GM21825 (cell line): ENCODE measurements around the gene AGAP3.

Experiments
- ATAC-seq: cut with Tn5 transposase; IDR thresholded peaks from one replicate; pipeline ENCODE4 v1.9.1; 2021; ENCODE audit warnings: mild to moderate bottlenecking, moderate library complexity; ENCODE audit not compliant: unreplicated experiment

AGAP3 gene

DNA sequence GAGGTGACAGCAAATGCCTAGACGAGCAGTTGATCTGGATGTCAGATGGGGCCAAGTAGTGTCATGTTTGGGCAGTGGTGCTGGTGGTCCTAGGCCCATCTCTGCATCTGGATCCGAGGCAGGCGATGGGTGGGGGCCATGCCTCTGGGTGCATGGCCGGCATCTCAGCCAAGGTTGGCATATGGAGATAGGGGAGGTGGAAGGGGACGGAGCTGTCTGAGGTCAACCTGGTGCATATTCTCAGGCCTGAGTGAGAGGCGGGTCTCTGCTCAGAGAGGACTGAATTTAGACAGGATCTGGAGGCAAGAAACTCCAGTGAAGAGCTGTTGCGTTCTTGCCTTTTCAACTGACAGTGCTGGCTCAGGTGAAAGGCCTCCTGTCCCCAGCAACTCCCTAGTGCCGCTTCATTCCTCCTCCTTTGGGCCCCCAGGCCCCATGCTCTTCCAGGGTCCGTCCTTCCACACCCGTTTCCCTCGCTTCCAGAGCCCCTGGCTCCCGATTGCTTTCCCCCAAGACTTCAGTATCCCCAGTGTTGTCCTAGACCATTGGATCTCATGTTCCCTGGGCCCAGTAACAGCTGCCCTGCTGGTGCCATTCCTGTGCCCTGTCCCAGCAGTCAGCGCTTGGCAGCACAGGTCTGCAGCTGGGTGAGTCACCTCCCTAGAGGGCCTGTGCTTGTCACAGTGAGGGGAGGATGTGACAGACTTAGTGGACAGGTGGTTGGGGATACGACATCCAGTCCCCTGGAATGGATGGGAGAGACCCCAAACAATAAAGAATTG lies 48.7 kb downstream of the AGAP3 start:
- ATAC-seq = no peak

- no peak for ATAC-seq
Observed at GRCh38 chr7:151135525-151135845, 49.2 kb downstream of the AGAP3 start.

DNA sequence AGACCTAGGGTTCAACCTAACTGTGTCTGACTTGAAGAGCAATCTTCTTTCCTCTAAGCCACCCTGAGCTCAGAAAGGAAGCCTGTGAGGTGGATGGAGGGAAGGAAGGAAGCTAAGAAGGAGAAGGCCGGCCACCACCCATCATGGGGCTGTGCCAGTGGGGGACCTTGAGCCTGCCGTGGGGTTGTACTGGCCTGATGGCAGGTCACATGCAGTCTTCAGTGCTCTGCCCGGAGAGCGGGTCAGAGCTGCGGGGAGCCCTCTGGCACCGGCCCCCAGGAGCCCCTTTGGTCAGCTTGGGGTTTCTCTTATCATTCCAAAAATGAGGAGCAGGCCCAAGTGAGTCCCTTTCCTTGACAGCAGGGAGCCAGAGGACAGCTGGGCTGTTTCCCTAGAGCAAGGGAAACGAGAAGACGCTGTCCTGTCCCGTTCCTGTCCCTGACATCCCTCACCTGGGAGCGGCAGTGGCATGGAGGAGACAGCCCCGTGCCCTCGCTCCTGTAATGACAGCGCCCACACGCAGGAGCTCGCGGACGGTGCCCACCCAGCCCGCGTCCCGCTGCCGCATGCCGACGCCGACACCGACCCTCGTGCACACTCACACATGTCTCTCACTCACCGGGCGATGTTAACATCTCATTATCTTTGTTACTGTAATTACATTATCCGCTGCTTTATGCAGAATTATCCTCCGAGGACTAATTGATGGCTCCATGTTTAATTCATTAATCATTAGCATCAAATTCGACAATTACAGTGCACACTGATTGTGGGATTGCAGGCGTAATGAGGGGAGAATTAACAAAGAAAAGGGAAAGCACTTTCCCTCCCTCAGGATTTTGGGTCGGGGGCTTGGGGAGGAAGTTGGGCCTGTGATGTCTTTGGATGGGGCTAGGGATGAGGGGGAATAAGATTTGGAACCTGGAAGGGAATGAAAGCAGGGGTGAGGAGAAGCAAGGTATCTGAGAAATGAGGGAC lies 49.9 kb downstream of the AGAP3 start:
- no peak for ATAC-seq

- no peak for ATAC-seq
Observed at GRCh38 chr7:151137076-151137675, 50.9 kb downstream of the AGAP3 start.

DNA sequence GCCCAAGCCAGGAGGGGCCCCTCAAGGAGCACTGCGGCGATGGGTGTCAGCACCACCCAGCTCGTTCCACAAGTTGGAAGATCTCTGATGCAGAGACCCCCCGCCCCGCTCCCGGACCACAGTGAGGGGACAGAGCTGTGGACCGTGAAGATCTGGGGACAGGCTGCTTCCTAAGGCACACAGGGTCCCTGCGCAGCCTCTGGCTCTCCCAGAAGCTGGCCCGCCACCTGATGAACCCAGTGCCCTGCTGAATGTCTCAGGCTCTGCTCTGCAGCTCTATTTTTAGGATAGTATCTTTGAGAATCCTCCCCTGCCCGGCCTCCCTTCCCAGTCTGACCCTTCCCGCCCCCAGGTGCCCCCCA lies 51.5 kb downstream of the AGAP3 start:
- no peak for ATAC-seq

- no peak for ATAC-seq
Observed at GRCh38 chr7:151138153-151138851, 52.0 kb downstream of the AGAP3 start.

DNA sequence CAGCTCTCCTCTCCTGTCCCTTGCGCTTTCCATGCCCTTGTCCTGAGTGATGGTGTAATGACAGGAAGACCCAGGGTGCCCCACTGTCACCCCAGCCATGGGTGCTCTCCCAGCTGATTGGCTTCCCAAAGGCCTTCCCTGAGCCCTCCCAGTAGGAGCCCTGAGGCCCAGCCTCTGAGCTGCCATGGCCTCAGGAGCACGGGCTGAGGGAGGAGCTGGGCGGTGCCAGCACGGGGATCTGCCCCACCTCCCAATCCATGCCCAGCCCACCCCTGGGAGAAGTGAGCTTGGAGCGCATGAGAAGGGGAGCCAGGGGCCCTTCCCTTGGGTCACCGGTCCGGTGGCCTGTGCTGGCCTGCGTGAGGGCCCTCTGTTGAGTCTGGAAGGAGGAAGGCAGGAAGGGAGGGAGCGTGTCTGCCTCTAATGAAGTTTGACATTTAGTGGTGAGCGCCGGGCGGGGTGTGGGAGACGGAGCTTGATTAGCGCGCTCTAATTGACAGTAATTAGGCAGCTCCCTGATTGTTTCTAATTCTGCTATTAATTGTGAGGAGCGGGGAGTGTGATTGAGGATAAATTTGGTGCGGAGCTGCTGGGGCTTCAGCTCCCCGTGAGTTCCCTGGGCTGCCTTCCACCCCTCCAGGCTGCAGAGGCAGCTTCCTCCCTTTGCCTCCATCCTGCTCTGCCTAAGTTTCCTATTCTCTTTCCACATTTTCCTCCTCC lies 53.0 kb downstream of the AGAP3 start:
- ATAC-seq = no peak

DNA sequence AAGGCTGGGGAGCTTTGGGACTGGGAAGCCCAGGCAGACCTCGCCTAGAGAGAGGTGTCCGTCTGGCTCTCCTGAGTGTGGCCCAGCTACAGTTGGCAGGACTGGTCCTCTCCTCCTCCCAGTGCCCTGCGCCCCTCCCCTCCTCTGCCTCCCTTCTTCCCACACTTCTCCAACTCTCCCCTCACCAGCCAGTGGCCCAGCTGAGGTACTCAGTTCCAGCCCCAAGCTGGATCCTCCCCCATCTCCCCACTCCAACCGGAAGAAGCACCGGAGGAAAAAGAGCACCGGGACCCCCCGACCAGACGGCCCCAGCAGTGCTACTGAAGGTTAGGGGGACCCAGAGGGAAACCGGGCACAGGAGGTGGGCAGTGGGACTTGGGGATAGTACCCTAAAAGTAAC lies 53.5 kb downstream of the AGAP3 start:
- no peak for ATAC-seq

DNA sequence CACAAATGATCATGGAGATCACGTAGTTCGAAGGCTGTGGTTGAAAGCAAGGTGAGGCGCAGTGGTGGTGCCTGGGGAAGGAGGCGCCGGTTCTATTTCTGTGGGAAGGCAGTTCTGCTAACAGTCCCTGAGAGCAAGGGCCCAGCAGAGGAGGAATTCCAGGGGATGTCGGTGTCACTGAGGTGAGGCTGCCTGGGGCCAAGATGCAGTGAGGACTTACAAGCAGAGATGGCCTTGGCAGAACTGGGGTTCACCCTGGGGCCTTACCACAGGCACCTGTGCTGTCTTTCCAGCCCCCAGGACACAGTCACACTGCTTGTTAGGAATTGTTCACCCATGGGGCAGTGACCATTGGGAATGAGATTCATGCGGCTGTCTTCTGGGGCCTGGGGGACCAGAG lies 54.6 kb downstream of the AGAP3 start:
- ATAC-seq = no peak

DNA sequence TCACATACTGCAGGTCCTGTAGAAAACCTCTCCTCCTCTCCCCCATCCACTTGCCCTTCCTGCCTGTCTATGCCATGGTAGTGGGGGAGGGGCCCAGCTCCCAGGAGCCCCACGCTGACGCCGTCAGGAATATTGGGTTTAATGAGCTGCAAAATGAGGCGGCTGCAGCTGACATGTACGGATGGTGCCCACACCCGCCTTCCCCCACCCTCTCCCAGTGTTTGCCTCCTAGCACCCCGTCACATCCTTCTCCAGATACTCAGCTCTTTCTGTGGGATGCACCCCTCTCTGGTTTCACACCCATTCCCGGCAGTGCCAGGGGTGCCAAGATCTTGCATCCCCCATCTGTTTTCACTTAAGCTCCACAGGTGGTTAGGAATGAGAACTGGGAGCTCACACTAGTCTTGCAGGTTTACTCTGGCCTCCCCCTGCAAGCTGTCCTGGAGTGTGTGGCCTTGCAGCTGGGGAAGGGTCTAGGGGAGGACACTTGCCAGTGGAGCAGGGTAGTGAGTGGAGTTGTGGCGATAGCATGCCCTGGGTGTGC lies 55.1 kb downstream of the AGAP3 start:
- no peak for ATAC-seq

- no peak for ATAC-seq
Observed at GRCh38 chr7:151141855-151142685, 55.8 kb downstream of the AGAP3 start.

DNA sequence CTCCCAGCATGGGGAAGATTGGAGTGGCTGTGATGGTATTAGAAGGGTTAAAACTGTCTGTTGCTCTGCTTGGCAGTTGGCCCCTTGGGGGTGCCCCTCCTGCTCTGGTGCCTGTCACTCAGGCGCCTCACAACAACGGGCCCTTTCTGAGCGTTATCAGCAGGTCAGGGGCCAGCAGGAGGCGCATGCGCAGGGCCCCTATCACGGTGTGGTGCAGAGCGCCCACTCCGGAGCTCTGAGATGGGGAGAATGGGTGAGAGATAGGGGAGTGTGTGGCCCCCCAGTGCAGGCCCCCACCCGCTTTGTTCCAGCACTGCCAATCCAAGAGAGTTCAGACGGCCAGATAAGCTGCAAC lies 56.4 kb downstream of the AGAP3 start:
- no peak for ATAC-seq

GRCh38 chr7:151143261-151144015 lies 57.2 kb downstream of the AGAP3 start:
- ATAC-seq = no peak

DNA sequence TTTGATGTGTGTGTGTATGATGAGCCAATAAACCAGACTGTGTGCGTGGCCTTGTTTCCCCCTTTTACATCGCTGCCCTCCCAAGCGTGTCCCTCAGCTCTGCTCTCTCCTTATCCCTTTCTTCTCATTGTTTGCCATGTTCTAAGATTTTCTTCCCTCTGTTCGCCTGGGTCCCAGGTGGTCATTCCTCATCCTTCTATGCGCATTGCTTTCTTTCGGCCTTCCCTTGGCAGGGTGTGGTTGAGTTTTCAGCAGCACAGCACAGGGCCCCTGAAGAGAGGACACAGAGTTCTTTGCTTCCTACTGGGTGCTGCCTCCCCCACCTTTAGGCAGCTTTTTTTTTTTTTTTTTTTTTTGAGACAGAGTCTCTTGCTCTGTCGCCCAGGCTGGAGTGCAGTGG lies 58.1 kb downstream of the AGAP3 start:
- ATAC-seq = no peak

DNA sequence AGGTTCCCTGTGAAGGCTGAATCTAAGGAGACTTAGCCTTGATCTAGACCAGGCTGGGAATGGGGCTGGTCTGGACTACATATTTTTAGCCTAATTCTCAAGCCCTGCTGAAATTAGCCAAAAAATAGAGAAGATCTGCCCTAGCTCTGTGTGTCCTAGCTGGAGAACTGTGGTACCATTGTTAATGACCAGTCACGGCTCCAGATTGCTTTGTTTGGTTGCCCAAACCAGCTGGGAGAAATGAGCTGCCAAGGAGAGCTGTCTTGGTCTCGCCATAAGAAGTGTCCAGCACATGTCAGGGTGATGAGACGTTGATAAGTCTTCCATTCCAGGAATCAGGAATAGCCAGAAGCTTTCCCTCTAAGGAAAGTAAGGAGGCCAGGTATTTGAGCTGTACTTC lies 60.5 kb downstream of the AGAP3 start:
- ATAC-seq = no peak

GRCh38 chr7:151148319-151149259 lies 62.3 kb downstream of the AGAP3 start:
- ATAC-seq = no peak

GRCh38 chr7:151150388-151150787 lies 64.1 kb downstream of the AGAP3 start:
- ATAC-seq = no peak
